SU-DHL-6 (cell line): ENCODE measurements around the gene CCNT2.

Experiments used
- EZH2phosphoT487 ChIP-seq: fragments of 200-600 bp; sonication (generic), shearing (Covaris generic); conservative IDR thresholded peaks from 2 replicates; pipeline ENCODE4 v1.6.1; 2018; ENCODE audit warnings: mild to moderate bottlenecking, antibody characterized with exemption, low read length, moderate library complexity, mixed read lengths
- TF ChIP-seq, protein P1 (sequence below): fragments of 200-600 bp; sonication (generic); IDR thresholded peaks from one replicate; pipeline ENCODE4 v1.5.1; 2017; ENCODE audit warnings: antibody characterized with exemption, mild to moderate bottlenecking, low read length, moderate library complexity; ENCODE audit not compliant: insufficient read depth, poor library complexity, severe bottlenecking

DNA sequence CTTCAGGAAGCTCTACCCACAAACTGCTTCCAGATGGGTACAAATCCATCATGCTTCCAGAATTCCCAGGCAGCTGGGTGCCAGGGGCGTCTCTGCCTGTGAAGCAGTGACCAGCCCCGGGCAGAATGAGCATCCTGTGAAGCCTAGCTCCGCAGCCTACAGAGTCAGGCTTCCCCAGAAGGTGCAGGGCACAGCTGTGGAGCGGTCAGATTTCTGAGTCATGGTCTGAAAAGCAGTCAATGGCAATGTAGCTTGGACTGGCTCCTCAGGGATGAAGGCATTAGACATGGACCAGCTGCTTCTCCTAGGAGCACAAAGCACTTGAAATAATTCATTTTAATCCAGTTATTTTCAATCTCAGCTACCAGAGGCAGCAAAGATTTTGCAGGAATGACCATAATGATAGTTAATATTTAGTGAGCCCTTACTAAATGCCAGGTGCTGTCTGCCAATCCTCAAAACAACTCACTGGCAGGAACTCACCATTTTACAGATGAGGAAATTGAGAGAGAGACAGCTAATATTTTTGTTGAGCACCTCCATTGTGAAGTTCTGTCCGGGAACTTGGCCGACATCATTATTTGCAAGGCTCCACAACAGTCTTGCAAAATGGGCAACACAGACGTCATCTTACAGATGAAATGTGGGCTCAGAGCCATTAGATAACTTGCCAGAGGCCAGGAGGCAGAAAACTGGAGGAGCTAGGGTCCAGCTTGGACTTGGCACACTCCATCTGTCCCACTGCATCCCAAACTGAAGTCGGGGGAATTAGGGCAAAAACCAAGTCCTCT, 48.5 kb upstream of the CCNT2 start:
- TF ChIP-seq, protein P1, sequence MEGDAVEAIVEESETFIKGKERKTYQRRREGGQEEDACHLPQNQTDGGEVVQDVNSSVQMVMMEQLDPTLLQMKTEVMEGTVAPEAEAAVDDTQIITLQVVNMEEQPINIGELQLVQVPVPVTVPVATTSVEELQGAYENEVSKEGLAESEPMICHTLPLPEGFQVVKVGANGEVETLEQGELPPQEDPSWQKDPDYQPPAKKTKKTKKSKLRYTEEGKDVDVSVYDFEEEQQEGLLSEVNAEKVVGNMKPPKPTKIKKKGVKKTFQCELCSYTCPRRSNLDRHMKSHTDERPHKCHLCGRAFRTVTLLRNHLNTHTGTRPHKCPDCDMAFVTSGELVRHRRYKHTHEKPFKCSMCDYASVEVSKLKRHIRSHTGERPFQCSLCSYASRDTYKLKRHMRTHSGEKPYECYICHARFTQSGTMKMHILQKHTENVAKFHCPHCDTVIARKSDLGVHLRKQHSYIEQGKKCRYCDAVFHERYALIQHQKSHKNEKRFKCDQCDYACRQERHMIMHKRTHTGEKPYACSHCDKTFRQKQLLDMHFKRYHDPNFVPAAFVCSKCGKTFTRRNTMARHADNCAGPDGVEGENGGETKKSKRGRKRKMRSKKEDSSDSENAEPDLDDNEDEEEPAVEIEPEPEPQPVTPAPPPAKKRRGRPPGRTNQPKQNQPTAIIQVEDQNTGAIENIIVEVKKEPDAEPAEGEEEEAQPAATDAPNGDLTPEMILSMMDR = no peak
- TF ChIP-seq EZH2phosphoT487 = no peak
